Smooth muscle cell (in vitro differentiated cells): Measurements from ENCODE around the gene CEP128. TPM values are rescaled to one million over a fixed set of nuclear protein-coding genes. Genes with fewer than 3 reads are reported as not detected.

Source experiments
- DNase-seq: peaks from one replicate; lab custom pipeline; 2025; ENCODE audit not compliant: unreplicated experiment; lab: John Stamatoyannopoulos, UW
- H2AFZ ChIP-seq: fragments of 200-600 bp; sonication (generic); 2 replicates; pipeline ENCODE4 v1.6.0; 2016; ENCODE audit warnings: antibody characterized with exemption, low read depth, mild to moderate bottlenecking
- H3F3A ChIP-seq: fragments of 200-600 bp; sonication (generic); 2 replicates; pipeline ENCODE4 v1.6.0; 2017; ENCODE audit warnings: antibody characterized with exemption, low read depth
- H3K27ac ChIP-seq: fragments of 200-600 bp; sonication (generic); 2 replicates; pipeline ENCODE4 v1.5.1; 2016; ENCODE audit warnings: low read depth, mild to moderate bottlenecking
- H3K27me3 ChIP-seq: fragments of 200-600 bp; sonication (generic); 2 replicates; pipeline ENCODE4 v1.6.1; 2016; ENCODE audit warnings: low read depth, mild to moderate bottlenecking
- H3K36me3 ChIP-seq: fragments of 200-600 bp; sonication (generic); 2 replicates; pipeline ENCODE4 v1.5.1; 2016; ENCODE audit warnings: low read depth
- H3K4me1 ChIP-seq: fragments of 200-600 bp; sonication (generic); 2 replicates; pipeline ENCODE4 v1.5.1; 2016; ENCODE audit warnings: low read depth
- H3K4me2 ChIP-seq: fragments of 200-600 bp; sonication (generic); 2 replicates; pipeline ENCODE4 v1.6.0; 2016; ENCODE audit warnings: mild to moderate bottlenecking
- H3K4me3 ChIP-seq: fragments of 200-600 bp; sonication (generic); 2 replicates; pipeline ENCODE4 v1.5.1; 2016; ENCODE audit warnings: mild to moderate bottlenecking
- H3K79me2 ChIP-seq: fragments of 200-600 bp; sonication (generic); 2 replicates; pipeline ENCODE4 v1.6.0; 2016; ENCODE audit warnings: low read depth, mild to moderate bottlenecking
- H3K9ac ChIP-seq: fragments of 200-600 bp; sonication (generic); 2 replicates; pipeline ENCODE4 v1.6.0; 2016; ENCODE audit warnings: low read depth
- H3K9me3 ChIP-seq: fragments of 200-600 bp; sonication (generic); replicated peaks from 2 replicates; pipeline ENCODE4 v1.5.1; 2016; ENCODE audit warnings: low read depth
- H4K20me1 ChIP-seq: fragments of 200-600 bp; sonication (generic); 2 replicates; pipeline ENCODE4 v1.6.0; 2016; ENCODE audit warnings: low read depth
- WGBS: methylation state at CpG from one replicate; pipeline ENCODE4 v1.1.7; 2016; ENCODE audit warnings: low lambda C conversion rate; 5-methylcytosine and 5-hydroxymethylcytosine counted together
- polyA plus RNA-seq: library from polyadenylated mRNA; unstranded; fragments of >200 nt; fragmentation: Nextera tagmentation; extraction: Ambion mirVana; gene quantifications from 2 replicates; pipeline ENCODE4 v1.2.1, GENCODE V29; 2016
- total RNA-seq: library from RNA; depleted of rRNA; stranded (reverse); fragments of >200 nt; gene quantifications from 2 replicates; pipeline ENCODE4 v1.2.3, GENCODE V29; 2014
- TF ChIP-seq, protein P1 (sequence below): fragments of 200-600 bp; sonication (generic); IDR thresholded peaks from 2 replicates; pipeline ENCODE4 v1.5.1; 2017; ENCODE audit warnings: borderline replicate concordance, mild to moderate bottlenecking, antibody characterized with exemption; ENCODE audit not compliant: insufficient read depth, poor library complexity, severe bottlenecking

CEP128 gene
- total and polyA plus RNA-seq, 2 experiments from 2014 or later, result 2.7 to 4.4 TPM

DNA sequence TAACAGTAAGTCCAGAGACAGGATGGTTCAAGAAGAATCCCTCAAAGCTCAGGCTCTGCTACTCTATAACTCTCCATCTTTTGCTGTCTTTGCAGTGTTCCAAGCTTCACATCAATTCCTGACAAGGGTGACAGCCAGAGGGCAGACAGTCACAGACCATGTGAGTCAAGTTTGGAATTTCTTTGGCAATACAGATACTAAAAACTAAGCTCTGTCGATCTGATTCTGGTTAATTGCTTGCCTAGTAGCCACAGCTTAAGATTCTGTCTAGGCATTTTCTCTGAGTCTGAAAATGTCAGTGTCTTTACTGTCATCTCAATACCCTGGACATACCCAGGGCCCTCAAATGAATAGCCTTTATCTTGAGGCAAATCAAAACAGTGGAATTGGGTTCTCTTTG is 153.7 kb downstream of the CEP128 start:
- H2AFZ ChIP-seq, result no peak overlapping the region

DNA sequence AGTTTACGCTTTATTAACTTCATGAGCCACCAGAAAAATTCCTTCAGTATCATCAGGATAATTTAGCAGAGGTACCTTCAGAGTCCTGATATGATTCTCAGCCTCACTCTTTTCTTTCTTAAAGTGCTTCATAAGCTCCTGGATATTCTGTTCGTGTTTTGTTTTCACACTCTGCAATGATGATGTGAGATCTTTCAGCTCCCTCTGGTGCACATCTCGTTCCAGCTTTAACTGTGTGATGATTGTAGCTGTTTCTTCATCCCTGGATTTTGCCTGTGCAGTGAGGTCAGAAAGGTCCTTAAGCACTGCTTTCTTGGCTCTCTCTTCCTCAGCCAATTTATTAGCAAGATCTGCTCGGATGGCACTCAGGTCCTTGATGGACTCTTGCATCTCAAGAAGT is 156.7 kb downstream of the CEP128 start:
- Histone ChIP-seq H3K36me3 (no peaks in the 10 kb centered on the region), H2AFZ (no peak overlapping the region), H3K4me3 (no peak overlapping the region), H3K9ac (no peak overlapping the region), H3K79me2 (no peaks in the 10 kb centered on the region), H3K4me1 (no peaks in the 10 kb centered on the region), H3K27ac (no peak overlapping the region), H3K9me3 (no peaks in the 10 kb centered on the region), H3K4me2 (no peak overlapping the region), H4K20me1 (no peaks in the 10 kb centered on the region), H3F3A (no peaks in the 10 kb centered on the region), H3K27me3 (no peaks in the 10 kb centered on the region)
- TF ChIP-seq, protein P1, sequence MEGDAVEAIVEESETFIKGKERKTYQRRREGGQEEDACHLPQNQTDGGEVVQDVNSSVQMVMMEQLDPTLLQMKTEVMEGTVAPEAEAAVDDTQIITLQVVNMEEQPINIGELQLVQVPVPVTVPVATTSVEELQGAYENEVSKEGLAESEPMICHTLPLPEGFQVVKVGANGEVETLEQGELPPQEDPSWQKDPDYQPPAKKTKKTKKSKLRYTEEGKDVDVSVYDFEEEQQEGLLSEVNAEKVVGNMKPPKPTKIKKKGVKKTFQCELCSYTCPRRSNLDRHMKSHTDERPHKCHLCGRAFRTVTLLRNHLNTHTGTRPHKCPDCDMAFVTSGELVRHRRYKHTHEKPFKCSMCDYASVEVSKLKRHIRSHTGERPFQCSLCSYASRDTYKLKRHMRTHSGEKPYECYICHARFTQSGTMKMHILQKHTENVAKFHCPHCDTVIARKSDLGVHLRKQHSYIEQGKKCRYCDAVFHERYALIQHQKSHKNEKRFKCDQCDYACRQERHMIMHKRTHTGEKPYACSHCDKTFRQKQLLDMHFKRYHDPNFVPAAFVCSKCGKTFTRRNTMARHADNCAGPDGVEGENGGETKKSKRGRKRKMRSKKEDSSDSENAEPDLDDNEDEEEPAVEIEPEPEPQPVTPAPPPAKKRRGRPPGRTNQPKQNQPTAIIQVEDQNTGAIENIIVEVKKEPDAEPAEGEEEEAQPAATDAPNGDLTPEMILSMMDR, result no peak
- no peak for DNase-seq
- 77% methylated on average over 4 of the region's 4 CpGs for WGBS

More for the DNA sequence above, 153.7 kb downstream of the CEP128 start:
- Histone ChIP-seq H3K27ac (no peak overlapping the region), H3K4me3 (no peak overlapping the region), H3F3A (no peaks in the 10 kb centered on the region), H3K27me3 (no peaks in the 10 kb centered on the region), H3K36me3 (no peaks in the 10 kb centered on the region), H3K9ac (no peak overlapping the region), H4K20me1 (no peaks in the 10 kb centered on the region), H3K9me3 (no peaks in the 10 kb centered on the region), H3K4me2 (no peak overlapping the region), H3K79me2 (no peaks in the 10 kb centered on the region), H3K4me1 (no peaks in the 10 kb centered on the region)
- DNase-seq, result no peak
- TF ChIP-seq, protein P1, result no peak
- 21% methylated on average over 1 of the region's 1 CpG for WGBS

DNA sequence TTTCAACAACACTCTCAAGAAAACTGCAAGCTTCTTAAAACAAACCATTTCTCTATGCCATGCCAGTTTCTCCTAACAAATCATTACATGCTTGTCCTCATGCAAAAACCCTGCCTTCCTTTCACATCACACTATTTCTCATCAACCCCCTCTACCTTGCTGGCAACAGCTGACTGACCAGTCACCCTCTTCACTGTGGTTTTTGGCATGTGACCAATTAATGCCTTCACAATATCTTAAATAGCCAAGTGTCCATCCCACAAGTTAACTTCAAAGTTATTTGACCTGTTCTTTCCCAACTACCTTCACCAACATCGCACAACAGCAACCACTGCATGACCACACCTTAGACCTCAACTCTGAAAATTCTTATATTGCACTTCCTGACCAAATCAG is 159.6 kb downstream of the CEP128 start:
- H2AFZ ChIP-seq, result no peak overlapping the region
- WGBS, result 100% methylated on average over 1 of the region's 1 CpG
- DNase-seq, result no peak
- H3K4me3 ChIP-seq, result no peak overlapping the region
- TF ChIP-seq, protein P1, result no peak
- H3K9me3 ChIP-seq, result no peaks in the 10 kb centered on the region
- H3K4me1 ChIP-seq, result no peaks in the 10 kb centered on the region
- no peaks in the 10 kb centered on the region for H3K79me2 ChIP-seq
- H3K36me3 ChIP-seq, result no peaks in the 10 kb centered on the region
- H3K27me3 ChIP-seq, result no peaks in the 10 kb centered on the region
- H3K9ac ChIP-seq, result no peak overlapping the region
- no peaks in the 10 kb centered on the region for H3F3A ChIP-seq
- no peak overlapping the region for H3K4me2 ChIP-seq
- no peak overlapping the region for H3K27ac ChIP-seq
- H4K20me1 ChIP-seq, result no peaks in the 10 kb centered on the region

DNA sequence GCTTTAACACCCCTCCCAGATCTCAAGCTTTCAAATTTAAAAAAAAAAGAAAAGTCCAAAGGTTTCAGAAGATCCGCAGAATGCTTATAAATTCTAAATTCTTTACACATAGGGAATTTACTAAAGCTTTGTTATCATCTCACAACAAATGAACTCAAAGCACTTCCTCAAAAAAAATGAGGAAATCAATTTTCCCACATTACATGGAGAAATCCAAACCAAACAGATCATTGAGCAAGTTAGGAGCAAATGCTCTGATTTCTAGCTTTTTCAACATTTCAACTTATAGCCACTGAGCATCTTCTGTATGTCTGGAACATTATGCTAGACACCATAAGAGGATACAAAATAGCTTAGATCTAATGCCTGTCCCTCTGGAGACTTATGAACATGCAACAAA is 161.0 kb downstream of the CEP128 start:
- TF ChIP-seq, protein P1, result no peak
- Histone ChIP-seq H3K4me2 (no peak overlapping the region), H3K27me3 (no peaks in the 10 kb centered on the region), H3K36me3 (no peaks in the 10 kb centered on the region), H3K4me3 (no peak overlapping the region), H3K79me2 (no peaks in the 10 kb centered on the region), H3K9ac (no peak overlapping the region), H3F3A (no peaks in the 10 kb centered on the region), H3K9me3 (no peaks in the 10 kb centered on the region), H4K20me1 (no peaks in the 10 kb centered on the region), H3K4me1 (no peaks in the 10 kb centered on the region), H2AFZ (no peak overlapping the region), H3K27ac (no peak overlapping the region)
- 3% methylated on average over 1 of the region's 1 CpG for WGBS
- no peak for DNase-seq
